IPS-11a (cell line): ENCODE results near the gene ANK2.

Experiments
- H3K4me3 ChIP-seq: one replicate; pipeline ENCODE4 v1.5.1; 2013; ENCODE audit warnings: low read depth, low read length, control low read depth

The ANK2 gene

DNA sequence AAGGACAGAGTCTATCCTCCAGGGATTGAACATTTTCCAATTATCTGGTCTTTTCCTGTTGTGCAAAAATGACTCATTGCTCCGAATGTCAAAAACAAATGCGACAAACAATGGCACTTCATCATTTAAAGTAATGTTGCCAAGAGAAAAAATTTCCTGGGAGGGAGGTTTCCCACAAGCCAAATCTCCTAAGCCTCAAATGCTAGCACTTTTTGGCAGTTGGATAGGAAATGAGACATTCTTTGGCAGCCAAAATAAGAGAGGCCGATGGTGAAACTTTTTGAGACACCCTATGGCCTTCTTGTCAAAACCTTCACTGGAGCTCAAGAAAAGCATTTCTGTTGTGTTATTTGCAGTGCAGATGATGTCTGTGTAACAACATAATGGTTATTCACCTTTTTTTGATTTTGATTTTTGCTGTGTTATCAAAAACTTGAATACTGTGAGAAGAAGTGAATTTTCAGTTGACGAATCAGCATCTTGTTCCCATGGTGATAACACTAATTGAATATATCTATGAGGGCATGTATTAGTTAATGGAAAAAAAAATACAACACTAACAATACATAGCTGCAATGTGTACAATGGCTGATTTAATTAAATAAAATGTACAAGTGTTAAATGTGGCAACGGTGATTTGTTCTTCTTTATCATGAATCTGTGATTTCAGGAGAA is 333.8 kb downstream of the ANK2 start:
- no peak overlapping the region for H3K4me3 ChIP-seq

DNA sequence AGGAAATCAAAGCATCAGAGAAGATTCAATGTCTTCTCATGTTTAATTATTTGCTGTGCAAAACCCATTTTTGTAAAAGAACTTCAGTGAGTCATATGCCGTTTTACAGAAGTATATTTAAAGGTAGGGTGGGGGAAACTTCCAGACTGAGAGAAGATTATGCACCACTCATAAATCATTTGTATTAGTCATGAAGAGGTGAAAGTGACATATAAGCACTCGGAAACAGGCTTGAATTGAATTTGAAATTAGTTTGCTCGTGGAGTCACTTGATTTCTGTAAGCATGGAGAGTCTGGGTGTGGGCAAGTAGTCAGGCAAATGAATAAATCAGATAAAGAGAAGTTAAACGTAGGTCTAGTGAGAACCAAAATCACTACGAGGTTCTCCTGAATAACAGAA is 335.1 kb downstream of the ANK2 start:
- no peak overlapping the region for H3K4me3 ChIP-seq

DNA sequence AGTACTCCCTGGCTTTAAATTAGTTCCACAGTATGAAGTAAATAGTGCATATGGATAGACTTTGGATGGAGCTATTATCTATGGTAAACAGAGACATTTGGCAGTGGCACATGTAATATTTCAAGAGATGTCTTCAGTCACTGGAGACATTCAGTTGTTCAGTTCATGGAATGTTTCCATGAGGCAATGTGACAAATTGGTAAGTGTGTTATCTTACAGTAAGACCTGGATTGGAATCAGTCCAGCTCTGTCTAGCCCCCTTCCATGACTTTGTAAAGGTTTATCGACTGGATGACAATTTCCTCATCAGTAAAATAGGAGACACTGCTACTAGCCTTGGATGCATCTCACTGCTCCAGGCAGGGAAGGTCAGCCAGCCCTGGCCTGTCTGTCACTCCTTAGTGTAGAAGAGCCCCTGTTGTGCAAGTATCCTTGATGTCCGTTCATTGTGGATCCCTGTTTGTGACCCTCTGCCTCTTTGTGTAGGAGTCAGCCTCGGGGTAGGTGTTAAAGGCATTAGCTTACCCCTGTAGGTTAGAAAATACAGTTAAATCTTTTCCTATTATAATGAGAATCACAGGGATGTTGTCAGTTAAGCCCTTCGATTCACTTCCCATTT is 335.9 kb downstream of the ANK2 start:
- H3K4me3 ChIP-seq, result no peak overlapping the region

DNA sequence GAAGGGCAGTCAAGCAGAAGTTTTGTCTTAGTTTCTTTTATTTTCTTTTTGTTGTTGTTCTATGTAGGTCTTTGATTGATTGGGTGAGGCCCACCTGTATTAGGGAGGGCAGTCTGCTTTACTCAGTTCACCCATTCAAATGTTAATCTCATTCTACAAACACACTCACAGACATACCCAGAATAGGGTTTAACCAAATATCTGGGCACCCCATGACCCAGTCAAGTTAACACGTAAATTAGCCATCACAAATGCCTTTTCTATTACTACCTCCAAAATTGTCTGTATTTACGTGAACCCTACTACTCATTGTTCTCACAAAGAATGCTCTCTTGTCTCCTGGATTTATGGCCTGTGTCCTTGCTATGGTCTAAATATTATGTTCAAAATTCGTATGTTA is 339.7 kb downstream of the ANK2 start:
- H3K4me3 ChIP-seq, result no peak overlapping the region

DNA sequence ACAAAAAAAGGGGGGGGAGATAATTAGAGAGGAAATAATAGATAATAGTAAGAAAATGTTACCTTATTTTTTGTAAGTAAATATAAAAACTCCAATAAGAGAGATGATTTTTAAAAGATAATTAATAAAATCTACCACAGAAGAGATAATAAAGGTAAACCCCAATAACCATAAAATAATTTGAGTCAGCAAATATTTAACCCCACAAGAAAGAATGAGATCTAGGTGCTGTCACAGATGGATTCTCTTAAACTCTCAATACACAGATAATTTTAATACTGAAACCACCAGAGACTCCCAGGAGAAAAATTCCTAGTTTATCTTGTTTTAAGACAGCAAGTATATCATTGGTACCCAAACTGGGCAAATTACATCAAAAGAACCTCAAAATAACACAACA is 341.4 kb downstream of the ANK2 start:
- H3K4me3 ChIP-seq, result no peak overlapping the region

DNA sequence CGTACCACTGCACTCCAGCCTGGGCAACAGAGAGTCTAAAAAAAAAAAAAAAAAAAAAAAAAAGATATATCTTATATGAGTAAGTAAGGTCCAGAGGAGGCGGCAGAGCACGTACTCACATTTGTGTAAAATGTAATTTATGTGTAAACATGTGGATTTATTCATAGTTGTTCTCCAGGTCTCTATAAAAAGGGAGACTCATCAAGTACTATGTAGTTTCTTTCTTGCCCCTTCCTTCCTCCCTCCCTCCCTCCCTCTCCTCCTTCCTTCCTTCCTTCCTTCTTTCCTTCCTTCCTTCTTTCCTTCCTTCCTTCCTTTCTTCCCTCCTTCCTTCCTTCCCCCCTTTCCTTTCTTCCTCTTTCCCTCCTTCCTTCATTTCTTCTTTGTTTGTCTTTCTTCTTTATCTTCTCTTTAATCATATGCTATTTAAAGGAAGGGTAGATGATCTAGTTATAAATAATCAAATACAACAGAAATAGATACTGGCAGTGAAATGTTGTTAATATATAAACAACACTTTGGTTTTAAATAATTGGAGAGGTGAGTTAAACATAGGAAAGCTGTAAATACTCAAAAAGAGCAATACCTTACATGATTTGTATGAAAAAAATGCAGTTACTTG is 344.8 kb downstream of the ANK2 start:
- H3K4me3 ChIP-seq, result no peak overlapping the region

DNA sequence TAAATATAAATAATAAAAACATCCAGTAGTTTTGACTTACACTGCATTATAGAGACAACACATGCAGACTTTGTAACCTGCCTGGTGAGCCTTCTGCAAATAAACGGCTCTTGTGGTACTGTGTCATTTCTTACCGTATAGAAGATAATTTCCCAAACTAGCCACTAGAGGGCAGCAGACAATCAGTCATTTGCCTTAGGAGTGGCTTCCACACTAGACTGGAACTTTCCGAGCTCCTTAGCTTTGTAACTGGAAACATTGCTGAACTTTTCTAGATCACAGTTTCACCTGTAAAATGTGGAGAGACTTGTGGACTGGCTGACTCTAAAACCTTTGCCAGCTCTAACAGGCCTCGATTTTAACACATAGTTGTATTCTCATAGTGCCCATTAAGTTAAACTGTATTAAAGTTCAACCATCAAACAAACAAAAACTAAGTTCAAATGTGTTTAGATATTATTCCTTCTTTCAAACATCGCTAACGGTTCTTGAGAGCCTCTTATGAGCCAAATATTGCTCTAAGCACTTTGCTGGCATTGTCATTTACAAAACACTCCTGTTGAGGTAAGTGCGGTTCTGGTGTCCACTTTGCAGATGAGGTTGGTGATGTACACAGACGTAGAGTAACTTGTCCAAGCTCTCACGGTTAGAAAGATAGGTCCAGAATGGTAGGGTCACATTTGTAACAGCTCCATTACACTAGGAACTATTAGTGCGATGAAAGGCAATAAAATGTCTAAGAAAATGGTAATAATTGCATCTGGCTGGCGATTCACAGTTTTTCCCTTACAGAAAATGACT is 345.5 kb downstream of the ANK2 start:
- H3K4me3 ChIP-seq, result no peak overlapping the region

DNA sequence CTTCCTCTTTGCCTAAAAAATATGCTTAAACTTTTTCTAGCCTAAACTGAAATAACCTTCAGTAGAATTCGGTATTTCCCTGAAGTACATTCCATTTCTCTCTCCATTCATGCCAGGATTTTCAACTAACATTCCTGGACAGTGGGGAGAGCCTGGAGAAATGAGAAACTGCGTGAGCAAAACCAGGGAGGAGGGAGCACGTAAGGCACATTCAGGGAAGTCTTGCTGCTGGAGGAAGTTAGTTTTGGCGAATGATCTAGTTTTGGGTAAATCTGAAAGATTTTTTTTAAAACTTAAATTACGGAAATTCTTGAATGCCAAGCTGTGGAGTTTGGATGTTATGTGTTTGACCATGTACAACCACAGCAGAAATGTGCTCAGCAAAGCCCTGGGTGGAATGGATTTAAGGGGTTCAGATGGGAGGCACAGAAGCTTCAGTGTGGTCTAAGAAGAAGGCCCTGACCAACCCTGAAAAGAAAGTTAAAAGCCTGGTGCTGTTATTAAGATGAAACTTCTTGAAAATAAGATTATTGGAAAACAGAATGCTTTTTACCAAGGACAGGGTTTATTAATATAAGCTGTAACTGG is 347.8 kb downstream of the ANK2 start:
- no peak overlapping the region for H3K4me3 ChIP-seq

DNA sequence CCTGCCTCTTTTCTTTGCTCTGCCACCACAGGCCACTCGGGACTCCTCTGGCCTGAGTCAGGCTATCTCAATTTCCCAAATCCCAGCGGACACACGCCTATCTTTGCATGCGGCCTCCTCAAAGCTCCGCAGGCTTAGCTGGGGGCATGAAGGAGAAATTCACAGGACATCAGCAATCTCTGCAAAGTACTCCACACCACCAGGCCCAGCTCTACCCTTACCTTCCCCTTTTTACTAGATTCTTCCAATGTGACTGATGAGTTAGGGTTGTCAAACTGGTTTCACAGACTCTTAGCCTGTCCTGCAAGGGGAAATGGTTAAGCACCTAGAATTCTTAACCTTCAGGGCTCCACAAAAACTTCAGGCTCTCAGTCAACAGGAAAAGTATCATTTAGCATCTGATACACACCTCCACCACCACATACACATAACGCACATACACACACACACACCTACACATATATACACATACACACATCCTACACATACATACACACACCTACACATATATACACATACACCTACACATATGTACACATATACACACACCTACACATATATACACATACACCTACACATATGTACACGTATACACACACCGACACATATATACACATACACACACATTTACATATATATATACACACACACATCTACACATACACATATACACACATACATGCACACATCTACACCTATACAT is 349.1 kb downstream of the ANK2 start:
- H3K4me3 ChIP-seq, result no peak overlapping the region

DNA sequence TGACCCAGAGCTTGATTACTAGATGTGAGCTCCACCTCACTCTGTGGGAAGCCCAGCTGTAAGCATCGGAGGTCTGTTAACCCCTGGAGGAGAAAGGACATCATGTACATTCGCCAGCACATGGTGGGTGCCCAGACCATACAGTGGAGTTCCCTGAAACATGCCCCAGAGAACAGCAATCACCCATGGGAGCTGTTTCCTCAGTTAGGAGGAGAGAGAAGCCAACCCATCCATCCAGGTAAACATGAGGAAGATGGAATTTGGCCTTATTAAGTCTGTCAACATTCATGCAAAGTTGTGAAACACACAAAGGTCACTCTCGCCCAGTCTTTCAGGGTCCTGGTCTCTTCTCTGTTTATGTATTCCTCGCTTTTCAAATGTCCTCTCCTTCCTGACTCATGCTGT is 354.7 kb downstream of the ANK2 start:
- H3K4me3 ChIP-seq, result no peak overlapping the region

DNA sequence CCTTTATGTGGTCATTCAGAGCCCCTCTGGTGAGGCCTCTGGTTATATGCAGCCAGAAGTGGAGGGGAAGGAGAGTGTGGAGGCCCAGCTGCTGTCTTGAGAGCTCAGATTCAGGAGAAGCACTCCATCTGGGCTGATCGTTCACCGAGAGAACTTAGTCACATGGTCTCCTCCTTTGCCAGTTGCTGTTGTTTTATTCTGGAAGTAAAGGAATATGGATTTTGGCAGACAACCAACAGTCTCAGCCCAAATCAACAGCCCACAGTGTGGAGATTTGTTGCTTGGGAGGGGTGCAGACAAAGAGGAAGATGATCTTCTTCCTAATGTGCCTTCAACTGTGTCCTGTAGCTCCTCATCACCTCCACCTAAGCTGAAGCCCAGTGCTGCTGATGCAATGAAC is 355.4 kb downstream of the ANK2 start:
- H3K4me3 ChIP-seq, result no peak overlapping the region

DNA sequence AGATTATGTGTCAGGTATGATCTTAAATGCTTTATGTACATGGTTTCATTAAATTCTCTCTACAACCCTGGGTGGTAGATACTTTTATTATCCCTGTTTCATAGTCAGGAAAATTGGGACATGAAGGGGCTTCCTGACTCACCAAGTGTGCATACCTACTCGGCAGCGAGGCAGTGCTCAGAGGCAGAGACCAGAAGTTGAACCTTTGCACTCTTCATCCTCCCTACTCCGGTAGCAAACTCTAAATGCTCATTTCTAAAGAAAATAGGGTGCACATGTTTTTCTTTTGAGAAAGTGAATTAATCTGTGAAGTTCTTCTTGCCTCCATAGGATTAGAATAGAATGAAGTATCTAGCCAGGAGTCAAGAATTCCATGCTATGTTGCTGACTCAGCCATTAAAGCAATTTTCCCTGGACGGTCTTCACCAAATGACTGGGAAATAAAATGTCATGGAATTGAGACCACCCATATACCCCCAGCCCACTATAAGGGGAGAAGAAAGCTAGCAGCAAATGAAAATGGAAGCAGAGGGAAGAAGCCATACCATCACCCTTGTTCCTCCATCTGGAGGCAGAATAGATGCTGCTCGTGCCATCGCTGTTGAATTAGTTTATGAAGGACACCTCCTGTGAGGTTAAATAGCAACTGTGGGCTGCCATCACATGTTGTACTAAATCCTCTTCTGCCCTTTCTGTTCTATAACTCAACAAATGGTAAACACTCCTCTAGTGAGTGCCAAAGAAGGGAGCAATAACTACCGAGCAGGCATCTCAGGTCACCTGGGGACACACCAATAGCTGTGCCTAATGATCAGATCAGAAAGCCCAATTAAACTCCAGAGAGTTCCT is 356.6 kb downstream of the ANK2 start:
- H3K4me3 ChIP-seq, result no peak overlapping the region

DNA sequence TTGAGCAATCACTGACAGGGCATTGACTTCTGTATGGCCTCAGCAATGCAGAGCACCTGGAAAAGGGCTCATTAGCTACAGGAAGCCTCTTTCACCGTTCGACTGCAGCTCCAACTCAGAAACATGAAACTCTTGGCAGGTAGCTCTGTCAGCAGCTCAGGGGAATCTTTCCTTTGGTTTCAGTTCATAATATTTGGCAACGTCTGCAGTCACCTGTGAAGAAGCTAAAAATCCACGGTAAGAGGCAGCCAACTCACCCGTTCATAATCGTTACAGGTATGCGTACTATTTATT is 357.2 kb downstream of the ANK2 start:
- H3K4me3 ChIP-seq, result no peak overlapping the region

DNA sequence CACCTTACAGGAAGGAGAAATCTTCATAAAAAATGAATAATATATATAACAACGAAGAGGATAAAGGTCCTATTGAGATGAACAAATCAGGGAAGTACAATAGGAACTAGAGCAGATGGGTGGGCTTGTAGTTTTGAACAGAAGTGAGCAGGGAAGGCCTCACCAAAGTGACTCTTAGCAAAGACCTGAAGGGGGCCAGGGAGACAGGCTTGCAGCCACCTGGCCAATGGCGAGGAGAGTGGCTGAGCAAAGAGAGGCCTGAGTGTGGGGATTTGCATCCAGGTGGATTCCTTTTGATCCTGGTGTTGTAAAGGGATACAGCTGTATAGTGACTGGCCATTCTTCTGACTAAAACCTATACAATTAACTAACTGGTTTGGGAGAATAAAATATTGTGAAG is 358.0 kb downstream of the ANK2 start:
- no peak overlapping the region for H3K4me3 ChIP-seq

DNA sequence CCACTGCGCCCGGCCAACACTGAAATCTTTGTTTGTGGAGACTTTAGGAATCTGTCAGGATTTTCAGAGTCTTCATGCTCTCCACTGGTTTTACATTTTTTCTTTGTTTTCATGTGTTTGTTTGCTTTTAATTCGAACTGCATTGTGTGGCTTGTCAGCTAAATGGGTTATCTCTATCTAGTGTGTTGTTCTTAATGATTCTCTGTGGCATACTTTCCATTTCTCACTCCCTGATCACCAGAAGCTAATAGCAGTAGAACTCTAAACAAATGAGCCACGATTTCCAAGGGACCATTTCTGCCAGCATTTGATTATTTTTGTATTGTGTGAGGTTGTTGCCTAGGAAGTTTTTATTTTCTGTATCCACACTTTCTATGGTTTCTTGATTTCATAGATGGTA is 359.7 kb downstream of the ANK2 start:
- H3K4me3 ChIP-seq, result no peak overlapping the region

DNA sequence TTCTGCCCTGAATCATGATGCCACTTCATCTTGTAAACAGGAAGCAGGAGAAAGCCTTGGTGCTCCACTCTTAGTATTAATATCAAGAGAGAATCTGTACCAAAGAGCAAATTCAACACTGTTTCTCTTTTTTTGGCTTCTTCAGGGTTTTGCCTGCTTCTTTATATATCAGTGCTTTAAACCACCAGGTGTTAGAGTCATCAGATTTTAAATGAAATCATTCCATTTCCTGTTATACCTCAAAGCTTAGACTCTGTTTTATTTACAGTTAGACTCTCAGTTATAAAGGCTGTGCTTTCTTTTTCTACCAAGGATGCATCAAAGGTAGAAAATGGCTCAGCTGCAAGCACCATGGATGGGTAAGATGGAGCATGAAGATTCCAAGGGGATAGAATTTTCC is 361.2 kb downstream of the ANK2 start:
- H3K4me3 ChIP-seq, result no peak overlapping the region

DNA sequence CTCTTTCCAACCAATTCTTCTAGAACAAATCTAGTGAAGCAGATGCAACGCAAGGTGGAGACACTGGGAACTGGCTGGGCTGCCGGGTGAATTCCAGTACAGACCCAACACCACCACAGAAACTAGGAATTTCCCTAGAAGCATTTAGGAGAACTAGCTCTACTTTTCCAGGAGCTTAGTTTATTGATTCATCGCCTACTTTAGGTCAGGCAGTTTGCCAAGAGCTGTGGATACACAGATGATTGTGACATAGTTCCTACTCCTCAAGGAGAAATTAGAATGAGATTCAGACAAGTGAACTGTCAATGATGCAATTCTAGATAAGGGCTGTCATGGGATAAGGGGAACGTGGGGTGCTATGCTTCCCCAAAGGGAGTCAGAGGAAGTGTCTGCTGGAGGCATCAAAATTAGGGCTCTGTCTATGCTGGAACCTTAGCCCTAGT is 362.1 kb downstream of the ANK2 start:
- no peak overlapping the region for H3K4me3 ChIP-seq

DNA sequence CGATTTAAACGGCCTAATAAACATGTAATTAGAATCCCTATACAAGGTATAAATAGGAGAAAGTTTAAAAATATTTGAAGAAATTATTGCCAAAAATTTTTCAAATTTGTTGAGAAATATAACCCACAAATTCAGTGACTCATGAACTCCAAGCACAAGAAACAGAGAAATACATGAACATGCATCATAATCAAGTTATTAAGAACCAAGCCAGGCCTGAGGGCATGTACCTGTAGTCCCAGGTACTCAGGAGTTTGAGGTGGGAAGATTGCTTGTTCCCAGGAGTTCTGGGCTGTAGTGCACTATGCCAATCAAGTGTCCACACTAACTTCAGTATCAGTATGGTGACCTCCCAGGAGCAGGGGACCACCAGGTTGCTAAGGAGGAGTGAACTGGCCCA is 370.2 kb downstream of the ANK2 start:
- H3K4me3 ChIP-seq, result no peak overlapping the region

DNA sequence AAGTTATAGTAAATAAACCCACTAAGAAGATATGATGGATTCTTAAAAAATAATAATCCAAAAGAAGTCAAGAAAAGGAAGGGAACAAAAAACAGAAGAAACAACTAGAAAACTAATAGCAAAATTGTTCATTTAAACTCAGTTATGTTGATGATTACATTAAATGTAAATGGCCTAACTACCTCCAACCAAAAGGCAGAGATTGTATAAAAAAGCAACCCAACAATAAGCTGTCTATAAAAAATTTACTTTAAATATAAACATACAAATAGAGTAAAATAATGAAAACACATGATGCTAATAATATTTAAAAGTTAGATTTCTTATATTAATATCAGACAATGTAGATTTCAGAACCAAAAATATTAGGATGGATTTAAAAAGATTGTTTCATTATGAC is 371.5 kb downstream of the ANK2 start:
- no peak overlapping the region for H3K4me3 ChIP-seq

DNA sequence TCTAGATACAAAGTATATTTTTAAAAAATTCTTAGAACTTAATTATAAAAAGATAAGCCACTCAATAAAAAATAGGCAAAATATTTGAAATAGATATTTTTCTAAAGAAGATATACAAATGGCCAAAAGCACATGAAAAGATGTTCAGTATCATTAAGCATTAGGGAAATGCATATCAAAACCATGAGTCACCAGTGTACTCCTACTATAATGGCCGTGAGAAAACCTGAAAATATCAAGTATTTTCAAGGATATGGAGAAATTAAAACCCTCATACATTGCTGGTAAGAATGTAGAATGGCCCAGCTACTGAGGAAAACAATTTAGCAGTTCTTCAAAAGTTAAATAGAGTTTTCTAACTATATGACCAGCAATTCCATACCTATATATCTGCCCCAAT is 374.2 kb downstream of the ANK2 start:
- H3K4me3 ChIP-seq, result no peak overlapping the region
